ENCODE results near the gene AGK. TPM values are rescaled to one million over a fixed set of nuclear protein-coding genes. Genes with fewer than 3 reads are reported as not detected.

The AGK gene
- total and polyA plus RNA-seq, 2 of the 8 experiments (the other 6 are each of a cell fraction or from before 2014, with no cell fraction given), result 25.8 to 34.0 TPM

DNA sequence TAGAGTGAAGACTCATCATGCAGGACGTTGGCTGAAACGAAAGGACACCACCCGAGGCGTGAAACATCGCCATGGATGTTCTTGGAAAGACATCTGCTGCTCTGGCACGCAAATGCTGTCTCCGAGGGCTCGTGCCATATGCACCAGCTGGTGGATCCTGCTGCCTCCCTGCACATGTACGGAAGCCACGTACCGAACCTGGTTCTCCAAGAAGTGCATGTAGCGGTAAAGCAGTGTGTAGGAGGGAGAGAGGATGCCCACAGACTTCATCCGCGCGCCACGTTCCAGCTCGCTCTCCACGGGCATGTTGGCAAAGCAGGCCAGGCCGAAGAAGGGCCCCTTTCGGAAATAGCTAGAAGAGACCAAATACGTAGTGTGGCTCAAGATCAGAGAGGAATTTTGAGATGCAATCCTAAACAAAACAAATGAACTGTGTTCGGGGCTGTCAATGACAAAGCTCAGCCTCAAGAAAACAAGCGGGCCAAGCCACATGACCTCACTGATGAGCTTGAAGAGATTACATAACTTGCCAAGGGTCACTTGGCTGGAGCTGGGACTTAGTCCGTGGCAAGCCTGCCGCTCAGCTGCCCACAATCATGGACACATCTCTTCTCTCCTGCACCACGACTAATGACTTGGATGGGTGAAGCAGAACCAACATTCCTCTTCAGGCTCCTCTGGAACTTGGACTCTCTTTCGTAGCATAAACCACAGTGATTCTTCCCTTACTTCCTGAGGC lies 134.2 kb downstream of the AGK start:
- 93% methylated on average over 27 of the region's 27 CpGs; no CpG with 5 or more reads in 1 of the 2 experiments for WGBS, 2 experiments (ENCODE audit: extremely low coverage in 1 of 2, insufficient coverage in 1 of 2, insufficient read length in 1 of 2, insufficient replicate concordance in 2 of 2, low coverage in 1 of 2, low lambda C conversion rate in 2 of 2, missing lambda C conversion rate in 1 of 2)
- POLR2A ChIA-PET (ENCODE audit: partially characterized antibody), result no interaction called here
- no peak for FAIRE-seq

More for the DNA sequence above, 134.2 kb downstream of the AGK start:
- H4K20me1 ChIP-seq (replicated peaks in 1 of 2; ENCODE audit: control insufficient read depth in 1 of 2, insufficient read depth in 2 of 2, low read length in 2 of 2), result no peaks in the 10 kb centered on the region
- no peak overlapping the region for H2BK120ac ChIP-seq (replicated peaks; ENCODE audit: low read depth, low read length)
- peaks cover 0 to 11% of the 10 kb centered on the region in 2 experiments; a peak in 1 of 4 replicates for H3K79me2 ChIP-seq (ENCODE audit: control insufficient read depth in 1 of 2, insufficient read depth in 2 of 2, low read length in 2 of 2)
- H3K23ac ChIP-seq (ENCODE audit: insufficient read length), result no peak overlapping the region
- H3K4me2 ChIP-seq (ENCODE audit: insufficient read depth in 1 of 2, low read depth in 2 of 2, low read length in 2 of 2), result no peak overlapping the region
- peaks cover 2 to 14% (median 8%) of the 10 kb centered on the region in 4 experiments; a peak in 6 of 8 replicates for H3K36me3 ChIP-seq (ENCODE audit: control insufficient read depth in 2 of 4, insufficient read depth in 4 of 4, low read length in 3 of 4)
- no peak overlapping the region for H2AFZ ChIP-seq (ENCODE audit: low read length)
- no peak overlapping the region for H3K4me3 ChIP-seq (ENCODE audit: extremely low read depth in 1 of 4, insufficient read depth in 2 of 4, low read depth in 3 of 4, low read length in 4 of 4)
- no peaks in the 10 kb centered on the region for H3K27me3 ChIP-seq (replicated peaks in 1 of 4; ENCODE audit: control insufficient read depth in 3 of 4, extremely low read depth in 1 of 4, insufficient read depth in 3 of 4, low read length in 3 of 4)
- no peak overlapping the region for H4K5ac ChIP-seq (ENCODE audit: insufficient read length, low read depth, low read length)
- no peak for DNase-seq (ENCODE audit: low read depth in 1 of 2, low spot score in 2 of 2)
- H2BK20ac ChIP-seq (ENCODE audit: low read length), result no peak overlapping the region
- peaks cover 0 to 5% (median 2%) of the 10 kb centered on the region in 4 experiments; a peak in 2 of 7 replicates for H3K4me1 ChIP-seq (replicated peaks in 1 of 4; ENCODE audit: control insufficient read depth in 3 of 4, insufficient read depth in 4 of 4, low read length in 3 of 4)
- H3K18ac ChIP-seq (ENCODE audit: extremely low read depth, low read length), result no peak overlapping the region
- H3K56ac ChIP-seq (replicated peaks; ENCODE audit: insufficient read length, low read depth, low read length), result no peak overlapping the region
- CTCF ChIA-PET (ENCODE audit: partially characterized antibody), result interaction anchor here (1.2 to 8.5 kb wide), 2 partner anchors 10 to 11 kb away, joined by 6 to 62 read pairs; no protein-coding TSS in a partner anchor
- H2BK12ac ChIP-seq (ENCODE audit: low read depth, low read length), result no peak overlapping the region
- no peak overlapping the region for H2BK15ac ChIP-seq (ENCODE audit: low read length)
- H2AK5ac ChIP-seq (ENCODE audit: low read depth, low read length), result no peak overlapping the region
- no peak overlapping the region for H4K91ac ChIP-seq (replicated peaks; ENCODE audit: insufficient read length, low read length)
- H3K79me1 ChIP-seq (ENCODE audit: low read depth, low read length), result no peaks in the 10 kb centered on the region; the same call in 1 of the 2 replicates
- H3K9ac ChIP-seq (replicated peaks in 1 of 4; ENCODE audit: extremely low read depth in 1 of 4, low read depth in 3 of 4, low read length in 3 of 4), result no peak overlapping the region
- H3K23me2 ChIP-seq (ENCODE audit: low read depth, low read length), result no peaks in the 10 kb centered on the region
- H3K9me3 ChIP-seq (ENCODE audit: insufficient read depth in 2 of 2, low read depth in 1 of 2, low read length in 1 of 2), result no peaks in the 10 kb centered on the region
- no peak overlapping the region for H3K14ac ChIP-seq (ENCODE audit: insufficient read length)
- no peak overlapping the region for H3K27ac ChIP-seq (ENCODE audit: low read depth, low read length)
- TF ChIP-seq JUN (IDR thresholded peaks at IDR 0.05; ENCODE audit: low read depth, low read length), result no peak
- no peak for TF ChIP-seq HDAC2 (IDR thresholded peaks at IDR 0.05; ENCODE audit: borderline replicate concordance in 1 of 2, low read depth in 2 of 2, low read length in 2 of 2)
- TF ChIP-seq USF2 (IDR thresholded peaks at IDR 0.05; ENCODE audit: low read length), result no peak
- no peak for TF ChIP-seq SAP30 (IDR thresholded peaks at IDR 0.05; ENCODE audit: insufficient read depth, insufficient replicate concordance, low read length)
- no peak overlapping the region for H2BK5ac ChIP-seq (ENCODE audit: low read depth, low read length)
- H4K8ac ChIP-seq (ENCODE audit: extremely low read depth, insufficient read depth, low read length), result no peak overlapping the region
- H3K4ac ChIP-seq (replicated peaks; ENCODE audit: insufficient read length, low read depth, low read length), result no peak overlapping the region
